Astrocyte of the hippocampus (primary cell): ENCODE results near the gene FAM110D.

ENCODE experiments used
- DNase-seq: peaks from one replicate; pipeline ENCODE4 v3.0.0; 2011; ENCODE audit warnings: low read depth, low spot score

Gene FAM110D

DNA sequence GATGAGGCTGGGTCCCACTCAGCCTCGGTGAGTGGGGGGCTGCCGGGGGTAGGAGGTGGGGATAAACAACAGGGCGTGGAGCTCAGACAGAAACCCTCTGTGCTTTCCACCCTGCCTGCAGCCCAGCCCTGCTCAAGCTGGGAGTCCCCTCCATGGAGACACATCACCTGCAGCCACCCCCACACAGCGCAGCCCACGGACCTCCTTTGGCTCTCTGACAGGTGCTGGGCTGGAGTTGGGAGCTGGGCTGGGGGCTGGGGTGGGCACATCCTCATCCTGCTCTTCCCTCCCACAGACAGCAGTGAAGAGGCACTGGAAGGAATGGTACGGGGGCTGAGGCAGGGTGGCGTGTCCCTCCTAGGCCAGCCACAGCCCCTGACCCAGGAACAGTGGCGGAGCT, 29.6 kb downstream of the FAM110D start:
- DNase-seq, result no peak

DNA sequence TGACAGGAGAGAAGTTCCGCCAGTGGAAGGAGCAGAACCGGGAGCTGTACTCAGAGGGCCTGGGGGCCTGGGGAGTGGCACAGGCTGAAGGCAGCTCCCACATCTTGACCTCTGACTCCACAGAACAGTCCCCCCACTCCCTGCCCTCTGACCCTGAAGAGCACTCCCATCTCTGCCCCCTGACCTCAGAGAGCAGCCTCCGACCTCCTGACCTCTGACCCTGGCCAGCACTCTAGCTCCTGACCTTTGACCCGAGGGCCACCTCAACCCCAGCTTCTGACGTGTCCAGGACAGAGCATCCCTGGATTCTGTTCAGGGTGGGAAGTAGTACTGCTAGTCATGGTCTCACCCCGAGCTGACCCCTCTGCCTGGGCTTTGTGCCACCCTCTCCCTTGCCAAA, 30.5 kb downstream of the FAM110D start:
- no peak for DNase-seq

DNA sequence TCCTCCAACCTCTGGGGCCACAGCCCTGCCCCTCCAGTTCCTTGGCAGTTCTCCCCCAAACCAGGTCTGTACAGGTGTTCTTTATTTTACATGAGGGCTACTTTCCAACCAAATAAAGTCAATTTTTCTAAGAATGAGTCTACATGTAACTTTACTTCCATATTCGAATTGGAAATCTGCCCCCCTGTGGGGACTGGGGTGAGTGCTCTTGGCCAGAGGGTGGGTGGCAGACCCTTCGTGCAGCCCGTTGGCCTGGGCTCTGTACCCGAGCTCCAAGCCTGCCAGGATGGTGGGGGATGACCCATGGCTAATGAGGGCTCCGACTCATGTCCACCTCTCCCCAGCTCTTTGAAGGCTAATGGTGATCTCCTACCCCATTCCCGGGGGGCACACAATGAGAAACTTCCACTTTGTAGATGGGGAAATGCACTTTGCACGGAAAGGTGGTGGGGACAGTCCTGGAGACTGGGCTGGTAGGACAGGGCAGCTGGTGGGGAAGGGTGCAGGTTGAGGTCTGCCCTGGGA, 30.9 kb downstream of the FAM110D start:
- DNase-seq, result no peak

GRCh38 chr1:26190373-26190987, 31.6 kb downstream of the FAM110D start, which contains the start of gene CATSPER4:
CATSPER4 (plus strand) TSS chr1:26190602; CDS start chr1:26190628, 26 bp downstream.
- no peak for DNase-seq

DNA sequence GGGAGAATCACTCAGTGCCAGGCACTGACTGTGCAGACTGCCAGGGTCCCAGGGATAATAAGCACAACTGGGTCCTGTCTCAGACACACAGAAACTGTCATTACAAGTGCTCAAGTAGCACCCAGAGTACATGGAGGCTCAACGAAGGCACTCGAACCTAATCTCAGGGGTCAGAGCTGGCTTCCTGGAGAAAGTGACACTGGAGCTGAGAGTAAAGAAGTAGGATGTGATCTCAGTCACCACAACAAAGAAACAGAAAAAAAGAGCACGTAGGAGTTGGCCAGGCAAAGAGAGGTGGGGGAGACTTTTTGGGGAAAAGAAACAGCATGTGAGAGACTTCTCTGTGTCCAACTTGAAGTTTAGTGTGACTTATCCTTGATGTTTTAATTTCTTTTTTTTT, 32.9 kb downstream of the FAM110D start:
- no peak for DNase-seq

- no peak for DNase-seq
Observed at GRCh38 chr1:26195805-26196204, 36.9 kb downstream of the FAM110D start.

- DNase-seq, result no peak
Observed at GRCh38 chr1:26197301-26197700, 38.4 kb downstream of the FAM110D start.

DNA sequence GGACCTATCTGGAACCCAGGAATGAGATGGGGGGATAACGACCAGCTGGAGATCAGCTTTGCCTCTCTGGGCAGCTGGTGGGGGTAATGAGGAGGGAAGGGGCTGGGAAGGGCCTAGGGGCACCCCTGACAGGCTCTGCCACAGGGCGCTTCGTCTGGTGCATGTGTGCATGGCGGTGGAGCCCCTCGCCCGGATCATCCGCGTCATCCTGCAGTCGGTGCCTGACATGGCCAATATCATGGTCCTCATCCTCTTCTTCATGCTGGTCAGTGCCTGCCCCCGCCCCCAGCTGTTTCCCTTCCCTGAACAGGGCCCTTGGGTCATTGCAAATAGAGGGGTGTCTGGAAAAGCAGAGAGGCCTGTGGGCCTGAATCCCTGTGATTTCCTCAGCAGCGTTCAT, 38.9 kb downstream of the FAM110D start:
- no peak for DNase-seq

- DNase-seq, result no peak
Observed at GRCh38 chr1:26200413-26200812, 41.5 kb downstream of the FAM110D start.

DNA sequence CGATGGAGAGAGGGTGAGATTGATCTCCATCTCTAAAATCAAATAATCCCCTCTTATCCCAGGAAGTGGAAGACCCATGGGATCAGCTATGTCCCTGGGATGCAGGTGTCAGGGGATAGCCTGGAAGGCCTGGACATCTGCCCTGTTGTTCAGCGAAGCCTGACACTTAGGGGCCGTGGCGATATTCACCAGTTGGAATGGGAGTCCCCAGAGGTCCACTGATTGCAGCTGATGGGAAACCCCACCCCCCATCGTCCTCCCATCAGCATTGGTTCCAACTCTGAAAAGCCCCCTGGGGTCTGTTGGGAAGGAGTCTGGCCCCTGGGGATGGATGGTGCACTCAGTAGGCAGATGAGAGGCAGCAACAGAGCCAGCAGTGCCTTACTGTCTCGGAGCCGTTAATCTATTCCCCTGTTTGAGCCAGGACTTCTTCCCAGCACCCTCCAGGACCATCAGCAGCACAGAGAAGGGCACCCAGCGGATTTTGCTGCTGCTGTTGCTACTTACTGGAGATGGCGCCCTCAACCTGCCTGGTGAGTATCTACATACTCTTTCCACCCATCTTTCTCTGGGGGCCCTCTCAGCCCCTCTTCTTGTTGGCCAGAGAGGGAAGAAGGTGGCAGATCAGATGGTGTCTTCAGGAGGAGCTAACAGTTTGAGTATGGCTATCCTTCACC, 44.9 kb downstream of the FAM110D start:
- no peak for DNase-seq

GRCh38 chr1:26210147-26210870, 51.4 kb downstream of the FAM110D start:
- no peak for DNase-seq

- no peak for DNase-seq
Observed at GRCh38 chr1:26212726-26213125, 53.8 kb downstream of the FAM110D start.

DNA sequence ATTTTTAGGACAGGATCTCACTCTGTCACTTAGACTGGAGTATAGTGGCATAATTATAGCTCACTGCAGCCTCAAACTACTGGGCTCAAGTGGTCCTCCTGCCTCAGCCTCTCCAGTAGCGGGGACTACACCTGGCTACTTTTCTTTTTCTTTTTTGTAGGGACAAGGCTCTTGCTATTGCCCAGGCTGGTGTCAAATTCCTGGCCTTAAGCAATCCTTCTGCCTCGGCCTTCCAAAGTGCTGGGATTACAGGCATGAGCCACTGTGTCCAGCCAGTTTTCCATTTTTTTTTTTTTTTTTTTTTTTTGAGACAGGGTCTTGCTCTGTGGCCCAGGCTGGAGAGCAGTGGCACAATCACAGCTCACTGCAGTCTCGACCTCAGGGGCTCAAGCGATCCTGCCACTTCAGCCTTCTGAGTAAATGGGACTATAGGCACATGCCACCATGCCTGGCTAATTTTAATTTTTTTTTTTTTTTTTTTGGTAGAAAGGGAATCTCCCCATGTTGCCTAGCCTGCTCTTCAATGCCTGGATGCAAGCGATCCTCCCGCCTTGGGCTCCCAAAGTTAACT, 54.5 kb downstream of the FAM110D start:
- DNase-seq, result no peak
